HepG2 (cell line): ENCODE results near the gene EIF3L.

Experiments
- GPN1 ChIP-seq: sonication (generic); formaldehyde crosslinking; IDR thresholded peaks from 2 replicates; pipeline ENCODE4 v1.5.1; 2020; ENCODE audit warnings: missing genetic modification reagents, borderline replicate concordance
- RFXAP ChIP-seq: sonication (generic); formaldehyde crosslinking; IDR thresholded peaks from 2 replicates; pipeline ENCODE4 v1.4.0; 2020; ENCODE audit warnings: missing genetic modification reagents, borderline replicate concordance
- ZKSCAN1 ChIP-seq: fragments of 150-350 bp; IDR thresholded peaks from 2 replicates; pipeline ENCODE4 v1.6.1; 2014; ENCODE audit warnings: low read length
- TF ChIP-seq, protein P1 (sequence below): sonication (generic); formaldehyde crosslinking; conservative IDR thresholded peaks from 2 replicates; pipeline ENCODE4 v1.4.0; 2020; ENCODE audit warnings: missing genetic modification reagents

GRCh38 chr22:37818409-37819104, 30.7 kb upstream of the EIF3L start:
- TF ChIP-seq GPN1 (no peak), RFXAP (no peak), ZKSCAN1 (no peak)
- TF ChIP-seq, protein P1, sequence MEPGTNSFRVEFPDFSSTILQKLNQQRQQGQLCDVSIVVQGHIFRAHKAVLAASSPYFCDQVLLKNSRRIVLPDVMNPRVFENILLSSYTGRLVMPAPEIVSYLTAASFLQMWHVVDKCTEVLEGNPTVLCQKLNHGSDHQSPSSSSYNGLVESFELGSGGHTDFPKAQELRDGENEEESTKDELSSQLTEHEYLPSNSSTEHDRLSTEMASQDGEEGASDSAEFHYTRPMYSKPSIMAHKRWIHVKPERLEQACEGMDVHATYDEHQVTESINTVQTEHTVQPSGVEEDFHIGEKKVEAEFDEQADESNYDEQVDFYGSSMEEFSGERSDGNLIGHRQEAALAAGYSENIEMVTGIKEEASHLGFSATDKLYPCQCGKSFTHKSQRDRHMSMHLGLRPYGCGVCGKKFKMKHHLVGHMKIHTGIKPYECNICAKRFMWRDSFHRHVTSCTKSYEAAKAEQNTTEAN = no peak
